GM23338 (cell line): ENCODE results near the gene STAB2. TPM values are rescaled to one million over a fixed set of nuclear protein-coding genes. Genes with fewer than 3 reads are reported as not detected.

Experiments used
- ATAC-seq: fragments of 200-7000 bp; cut with Tn5 transposase; 3 replicates; pipeline ENCODE4 v1.9.1; 2020
- DNase-seq: peaks from one replicate; pipeline ENCODE4 v3.0.0-alpha.2; 2015; ENCODE audit warnings: low spot score
- H2AFZ ChIP-seq: fragments of 200-600 bp; sonication (generic); 2 replicates; pipeline ENCODE4 v1.8.0; 2016; ENCODE audit warnings: antibody characterized with exemption, mild to moderate bottlenecking, moderate library complexity
- H3F3A ChIP-seq: fragments of 200-600 bp; sonication (generic); replicated peaks from 2 replicates; pipeline ENCODE4 v1.8.0; 2017; ENCODE audit warnings: antibody characterized with exemption, mixed run types, low read depth
- H3K27ac ChIP-seq: fragments of 200-600 bp; sonication (generic); 2 replicates; pipeline ENCODE4 v1.6.1; 2016; ENCODE audit warnings: low read depth
- H3K27me3 ChIP-seq: fragments of 200-600 bp; sonication (generic); 2 replicates; pipeline ENCODE4 v1.8.0; 2016; ENCODE audit warnings: mild to moderate bottlenecking, mixed run types, moderate library complexity; ENCODE audit not compliant: insufficient read depth
- H3K36me3 ChIP-seq: fragments of 200-600 bp; sonication (generic); 2 replicates; pipeline ENCODE4 v1.8.0; 2016; ENCODE audit warnings: mild to moderate bottlenecking; ENCODE audit not compliant: insufficient read depth
- H3K4me1 ChIP-seq: fragments of 200-600 bp; sonication (generic); 2 replicates; pipeline ENCODE4 v1.8.0; 2016; ENCODE audit warnings: mild to moderate bottlenecking, moderate library complexity; ENCODE audit not compliant: insufficient read depth
- H3K4me2 ChIP-seq: fragments of 200-600 bp; sonication (generic); 2 replicates; pipeline ENCODE4 v1.7.1; 2017; ENCODE audit warnings: mixed run types
- H3K4me3 ChIP-seq: fragments of 200-600 bp; sonication (generic); 2 replicates; pipeline ENCODE4 v1.6.1; 2016; ENCODE audit warnings: mixed run types
- H3K79me2 ChIP-seq: fragments of 200-600 bp; sonication (generic); replicated peaks from 2 replicates; pipeline ENCODE4 v1.8.0; 2017; ENCODE audit warnings: mild to moderate bottlenecking; ENCODE audit not compliant: insufficient read depth
- H3K9me2 ChIP-seq: fragments of 200-600 bp; sonication (generic); 2 replicates; pipeline ENCODE4 v1.8.0; 2017; ENCODE audit not compliant: insufficient read depth
- H4K20me1 ChIP-seq: fragments of 200-600 bp; sonication (generic); replicated peaks from 2 replicates; pipeline ENCODE4 v1.8.0; 2017; ENCODE audit warnings: mild to moderate bottlenecking; ENCODE audit not compliant: insufficient read depth
- H3K27ac Mint-ChIP-seq: 2 replicates; pipeline ENCODE4 v1.8.0; 2020; ENCODE audit warnings: inconsistent platforms, mild to moderate bottlenecking, moderate library complexity, mixed read lengths
- H3K27me3 Mint-ChIP-seq: 3 replicates; pipeline ENCODE4 v1.8.0; 2022; ENCODE audit warnings: low read depth, mild to moderate bottlenecking, moderate library complexity, mixed read lengths, inconsistent platforms; ENCODE audit not compliant: insufficient read depth, poor library complexity
- H3K36me3 Mint-ChIP-seq: 3 replicates; pipeline ENCODE4 v1.8.0; 2021; ENCODE audit warnings: low read depth, mild to moderate bottlenecking, inconsistent platforms, moderate library complexity, mixed read lengths
- H3K4me1 Mint-ChIP-seq: 3 replicates; pipeline ENCODE4 v1.8.0; 2020; ENCODE audit warnings: mild to moderate bottlenecking, inconsistent platforms, mixed read lengths
- H3K4me3 Mint-ChIP-seq: 3 replicates; pipeline ENCODE4 v1.8.0; 2021; ENCODE audit warnings: moderate library complexity, mild to moderate bottlenecking, inconsistent platforms, mixed read lengths
- H3K9me3 Mint-ChIP-seq: 3 replicates; pipeline ENCODE4 v1.8.0; 2020; ENCODE audit warnings: moderate library complexity, mild to moderate bottlenecking, inconsistent platforms, mixed read lengths
- EZH2 ChIP-seq: fragments of 200-600 bp; sonication (generic); IDR thresholded peaks from one replicate; pipeline ENCODE4 v1.8.0; 2017; ENCODE audit warnings: antibody characterized with exemption, mild to moderate bottlenecking, low read depth; ENCODE audit not compliant: unreplicated experiment
- EZH2phosphoT487 ChIP-seq: fragments of 200-600 bp; sonication (generic); IDR thresholded peaks from one replicate; pipeline ENCODE4 v1.8.1; 2018; ENCODE audit warnings: antibody characterized with exemption; ENCODE audit not compliant: unreplicated experiment
- JUNB ChIP-seq: IDR thresholded peaks from one replicate; pipeline ENCODE4 v1.6.1; 2016; ENCODE audit warnings: antibody characterized with exemption; ENCODE audit not compliant: unreplicated experiment
- POLR2AphosphoS5 ChIP-seq: IDR thresholded peaks from 2 replicates; pipeline ENCODE4 v1.6.1; 2016; ENCODE audit warnings: antibody characterized with exemption, low read depth
- STAT1 ChIP-seq: IDR thresholded peaks from one replicate; pipeline ENCODE4 v1.6.1; 2016; ENCODE audit warnings: antibody characterized with exemption; ENCODE audit not compliant: unreplicated experiment
- ZNF114 ChIP-seq: fragments of 250-450 bp; sonication (Bioruptor Pico); IDR thresholded peaks from 2 replicates; pipeline ENCODE4 v1.5.0; 2020; ENCODE audit warnings: mild to moderate bottlenecking, moderate library complexity
- ZNF331 ChIP-seq: fragments of 250-450 bp; sonication (Bioruptor Pico); IDR thresholded peaks from 2 replicates; pipeline ENCODE4 v1.5.0; 2020; ENCODE audit warnings: low read depth, mild to moderate bottlenecking, moderate library complexity
- polyA plus RNA-seq: library from polyadenylated mRNA; unstranded; fragments of >200 nt; fragmentation: Nextera tagmentation; extraction: Ambion mirVana; gene quantifications from 2 replicates; pipeline ENCODE4 v1.2.1, GENCODE V29; 2016
- total RNA-seq: library from RNA; depleted of rRNA; stranded (reverse); fragments of >200 nt; shearing (Covaris generic); gene quantifications from 2 replicates; pipeline ENCODE4 v1.2.3, GENCODE V29; 2014
- TF ChIP-seq, protein P1 (sequence below): fragments of 250-450 bp; sonication (Bioruptor Pico); IDR thresholded peaks from 2 replicates; pipeline ENCODE4 v1.5.0; 2020; ENCODE audit warnings: mild to moderate bottlenecking, moderate library complexity
- TF ChIP-seq, protein P2 (sequence below), 2 experiments: fragments of 200-600 bp in 1 of 2; sonication (generic) in 1 of 2; conservative IDR thresholded peaks; 2 replicates each; pipeline versions ENCODE4 v1.5.1 to v1.6.1; 2016 to 2017; ENCODE audit warnings: antibody characterized with exemption in 2 of 2, low read depth in 2 of 2, mild to moderate bottlenecking in 2 of 2, moderate library complexity in 1 of 2
- TF ChIP-seq, protein P3 (sequence below): IDR thresholded peaks from 2 replicates; pipeline ENCODE4 v1.6.1; 2016; ENCODE audit warnings: antibody characterized with exemption

Gene STAB2
- total and polyA plus RNA-seq, 2 experiments from 2014 or later, result 0.14 TPM; not detected in 1

DNA sequence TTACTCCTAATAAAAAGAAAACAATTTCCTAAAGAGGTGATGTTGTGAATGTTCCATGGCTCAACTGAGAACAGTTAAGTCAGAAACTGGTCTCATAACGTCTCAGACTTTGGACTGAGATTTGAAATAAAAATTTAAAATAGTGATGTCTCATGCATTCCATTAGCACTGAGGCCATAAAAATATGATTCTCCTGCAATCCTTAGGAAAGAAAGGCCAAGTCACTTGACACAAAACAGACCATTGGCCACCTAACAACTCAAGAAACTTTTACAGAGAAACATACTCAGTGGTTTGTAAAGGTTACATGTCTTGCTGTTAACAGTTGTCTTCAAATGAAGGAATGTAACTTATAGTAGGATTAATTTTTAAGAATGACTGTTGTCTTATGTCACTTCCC, 58.1 kb downstream of the STAB2 start:
- H3K4me1 ChIP-seq, result no peaks in the 10 kb centered on the region
- ATAC-seq, result no peak
- H3K79me2 ChIP-seq, result no peaks in the 10 kb centered on the region
- no peaks in the 10 kb centered on the region for H3K36me3 ChIP-seq
- no peaks in the 10 kb centered on the region for H4K20me1 ChIP-seq
- Mint-ChIP-seq H3K9me3 (no peaks in the 10 kb centered on the region), H3K4me1 (no peaks in the 10 kb centered on the region), H3K27ac (no peak overlapping the region), H3K4me3 (no peak overlapping the region), H3K36me3 (no peaks in the 10 kb centered on the region), H3K27me3 (no peaks in the 10 kb centered on the region)
- TF ChIP-seq POLR2AphosphoS5 (no peak), EZH2phosphoT487 (no peak), ZNF331 (CRISPR knock-in tag) (no peak), EZH2 (no peak)
- TF ChIP-seq, protein P1, sequence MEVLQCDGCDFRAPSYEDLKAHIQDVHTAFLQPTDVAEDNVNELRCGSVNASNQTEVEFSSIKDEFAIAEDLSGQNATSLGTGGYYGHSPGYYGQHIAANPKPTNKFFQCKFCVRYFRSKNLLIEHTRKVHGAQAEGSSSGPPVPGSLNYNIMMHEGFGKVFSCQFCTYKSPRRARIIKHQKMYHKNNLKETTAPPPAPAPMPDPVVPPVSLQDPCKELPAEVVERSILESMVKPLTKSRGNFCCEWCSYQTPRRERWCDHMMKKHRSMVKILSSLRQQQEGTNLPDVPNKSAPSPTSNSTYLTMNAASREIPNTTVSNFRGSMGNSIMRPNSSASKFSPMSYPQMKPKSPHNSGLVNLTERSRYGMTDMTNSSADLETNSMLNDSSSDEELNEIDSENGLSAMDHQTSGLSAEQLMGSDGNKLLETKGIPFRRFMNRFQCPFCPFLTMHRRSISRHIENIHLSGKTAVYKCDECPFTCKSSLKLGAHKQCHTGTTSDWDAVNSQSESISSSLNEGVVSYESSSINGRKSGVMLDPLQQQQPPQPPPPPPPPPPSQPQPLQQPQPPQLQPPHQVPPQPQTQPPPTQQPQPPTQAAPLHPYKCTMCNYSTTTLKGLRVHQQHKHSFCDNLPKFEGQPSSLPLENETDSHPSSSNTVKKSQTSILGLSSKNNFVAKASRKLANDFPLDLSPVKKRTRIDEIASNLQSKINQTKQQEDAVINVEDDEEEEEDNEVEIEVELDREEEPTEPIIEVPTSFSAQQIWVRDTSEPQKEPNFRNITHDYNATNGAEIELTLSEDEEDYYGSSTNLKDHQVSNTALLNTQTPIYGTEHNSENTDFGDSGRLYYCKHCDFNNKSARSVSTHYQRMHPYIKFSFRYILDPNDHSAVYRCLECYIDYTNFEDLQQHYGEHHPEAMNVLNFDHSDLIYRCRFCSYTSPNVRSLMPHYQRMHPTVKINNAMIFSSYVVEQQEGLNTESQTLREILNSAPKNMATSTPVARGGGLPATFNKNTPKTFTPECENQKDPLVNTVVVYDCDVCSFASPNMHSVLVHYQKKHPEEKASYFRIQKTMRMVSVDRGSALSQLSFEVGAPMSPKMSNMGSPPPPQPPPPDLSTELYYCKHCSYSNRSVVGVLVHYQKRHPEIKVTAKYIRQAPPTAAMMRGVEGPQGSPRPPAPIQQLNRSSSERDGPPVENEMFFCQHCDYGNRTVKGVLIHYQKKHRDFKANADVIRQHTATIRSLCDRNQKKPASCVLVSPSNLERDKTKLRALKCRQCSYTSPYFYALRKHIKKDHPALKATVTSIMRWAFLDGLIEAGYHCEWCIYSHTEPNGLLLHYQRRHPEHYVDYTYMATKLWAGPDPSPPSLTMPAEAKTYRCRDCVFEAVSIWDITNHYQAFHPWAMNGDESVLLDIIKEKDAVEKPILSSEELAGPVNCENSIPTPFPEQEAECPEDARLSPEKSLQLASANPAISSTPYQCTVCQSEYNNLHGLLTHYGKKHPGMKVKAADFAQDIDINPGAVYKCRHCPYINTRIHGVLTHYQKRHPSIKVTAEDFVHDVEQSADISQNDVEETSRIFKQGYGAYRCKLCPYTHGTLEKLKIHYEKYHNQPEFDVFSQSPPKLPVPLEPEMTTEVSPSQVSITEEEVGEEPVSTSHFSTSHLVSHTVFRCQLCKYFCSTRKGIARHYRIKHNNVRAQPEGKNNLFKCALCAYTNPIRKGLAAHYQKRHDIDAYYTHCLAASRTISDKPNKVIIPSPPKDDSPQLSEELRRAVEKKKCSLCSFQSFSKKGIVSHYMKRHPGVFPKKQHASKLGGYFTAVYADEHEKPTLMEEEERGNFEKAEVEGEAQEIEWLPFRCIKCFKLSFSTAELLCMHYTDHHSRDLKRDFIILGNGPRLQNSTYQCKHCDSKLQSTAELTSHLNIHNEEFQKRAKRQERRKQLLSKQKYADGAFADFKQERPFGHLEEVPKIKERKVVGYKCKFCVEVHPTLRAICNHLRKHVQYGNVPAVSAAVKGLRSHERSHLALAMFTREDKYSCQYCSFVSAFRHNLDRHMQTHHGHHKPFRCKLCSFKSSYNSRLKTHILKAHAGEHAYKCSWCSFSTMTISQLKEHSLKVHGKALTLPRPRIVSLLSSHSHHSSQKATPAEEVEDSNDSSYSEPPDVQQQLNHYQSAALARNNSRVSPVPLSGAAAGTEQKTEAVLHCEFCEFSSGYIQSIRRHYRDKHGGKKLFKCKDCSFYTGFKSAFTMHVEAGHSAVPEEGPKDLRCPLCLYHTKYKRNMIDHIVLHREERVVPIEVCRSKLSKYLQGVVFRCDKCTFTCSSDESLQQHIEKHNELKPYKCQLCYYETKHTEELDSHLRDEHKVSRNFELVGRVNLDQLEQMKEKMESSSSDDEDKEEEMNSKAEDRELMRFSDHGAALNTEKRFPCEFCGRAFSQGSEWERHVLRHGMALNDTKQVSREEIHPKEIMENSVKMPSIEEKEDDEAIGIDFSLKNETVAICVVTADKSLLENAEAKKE (CRISPR knock-in tag), result no peak
- no peak overlapping the region for H2AFZ ChIP-seq
- H3K27me3 ChIP-seq, result no peaks in the 10 kb centered on the region
- no peaks in the 10 kb centered on the region for H3F3A ChIP-seq
- H3K27ac ChIP-seq, result no peak overlapping the region
- no peaks in the 10 kb centered on the region for H3K9me2 ChIP-seq
- H3K4me2 ChIP-seq, result no peak overlapping the region
- no peak overlapping the region for H3K4me3 ChIP-seq
- no peak for DNase-seq

DNA sequence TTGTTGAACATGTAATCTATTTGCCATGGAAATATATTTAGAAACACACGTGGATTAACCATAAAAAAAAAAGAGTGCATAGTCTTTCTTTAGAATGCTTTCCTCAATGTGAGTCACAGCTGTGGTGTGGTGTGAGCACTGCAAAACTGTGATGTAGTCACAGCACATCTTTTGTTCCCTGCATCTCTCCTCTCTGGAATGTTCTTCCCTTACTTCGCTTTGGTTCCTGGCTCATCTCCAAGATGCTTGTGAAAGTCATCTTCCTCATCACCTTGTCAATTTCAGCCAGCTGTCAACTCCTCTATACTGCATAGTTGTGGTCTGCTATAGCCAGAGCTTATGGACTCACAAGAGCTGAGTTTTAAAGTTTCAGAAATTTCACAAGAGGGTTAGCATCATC, 60.2 kb downstream of the STAB2 start:
- Histone ChIP-seq H3K4me1 (no peaks in the 10 kb centered on the region), H4K20me1 (no peaks in the 10 kb centered on the region), H2AFZ (no peak overlapping the region), H3F3A (no peaks in the 10 kb centered on the region), H3K79me2 (no peaks in the 10 kb centered on the region), H3K9me2 (no peaks in the 10 kb centered on the region), H3K36me3 (no peaks in the 10 kb centered on the region), H3K27me3 (no peaks in the 10 kb centered on the region), H3K27ac (no peak overlapping the region), H3K4me2 (no peak overlapping the region), H3K4me3 (no peak overlapping the region)
- no peak overlapping the region for H3K4me3 Mint-ChIP-seq
- no peaks in the 10 kb centered on the region for H3K36me3 Mint-ChIP-seq
- no peaks in the 10 kb centered on the region for H3K4me1 Mint-ChIP-seq
- no peaks in the 10 kb centered on the region for H3K9me3 Mint-ChIP-seq
- no peak overlapping the region for H3K27ac Mint-ChIP-seq
- no peaks in the 10 kb centered on the region for H3K27me3 Mint-ChIP-seq
- no peak for DNase-seq
- ATAC-seq, result no peak
- no peak for TF ChIP-seq EZH2
- TF ChIP-seq STAT1, result no peak
- TF ChIP-seq, protein P2, sequence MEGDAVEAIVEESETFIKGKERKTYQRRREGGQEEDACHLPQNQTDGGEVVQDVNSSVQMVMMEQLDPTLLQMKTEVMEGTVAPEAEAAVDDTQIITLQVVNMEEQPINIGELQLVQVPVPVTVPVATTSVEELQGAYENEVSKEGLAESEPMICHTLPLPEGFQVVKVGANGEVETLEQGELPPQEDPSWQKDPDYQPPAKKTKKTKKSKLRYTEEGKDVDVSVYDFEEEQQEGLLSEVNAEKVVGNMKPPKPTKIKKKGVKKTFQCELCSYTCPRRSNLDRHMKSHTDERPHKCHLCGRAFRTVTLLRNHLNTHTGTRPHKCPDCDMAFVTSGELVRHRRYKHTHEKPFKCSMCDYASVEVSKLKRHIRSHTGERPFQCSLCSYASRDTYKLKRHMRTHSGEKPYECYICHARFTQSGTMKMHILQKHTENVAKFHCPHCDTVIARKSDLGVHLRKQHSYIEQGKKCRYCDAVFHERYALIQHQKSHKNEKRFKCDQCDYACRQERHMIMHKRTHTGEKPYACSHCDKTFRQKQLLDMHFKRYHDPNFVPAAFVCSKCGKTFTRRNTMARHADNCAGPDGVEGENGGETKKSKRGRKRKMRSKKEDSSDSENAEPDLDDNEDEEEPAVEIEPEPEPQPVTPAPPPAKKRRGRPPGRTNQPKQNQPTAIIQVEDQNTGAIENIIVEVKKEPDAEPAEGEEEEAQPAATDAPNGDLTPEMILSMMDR (conservative IDR thresholded peaks at IDR 0.05; ENCODE audit: low read depth in 2 of 2), result no peak
- no peak for TF ChIP-seq JUNB
- TF ChIP-seq ZNF114 (CRISPR knock-in tag), result no peak
- TF ChIP-seq, protein P3, sequence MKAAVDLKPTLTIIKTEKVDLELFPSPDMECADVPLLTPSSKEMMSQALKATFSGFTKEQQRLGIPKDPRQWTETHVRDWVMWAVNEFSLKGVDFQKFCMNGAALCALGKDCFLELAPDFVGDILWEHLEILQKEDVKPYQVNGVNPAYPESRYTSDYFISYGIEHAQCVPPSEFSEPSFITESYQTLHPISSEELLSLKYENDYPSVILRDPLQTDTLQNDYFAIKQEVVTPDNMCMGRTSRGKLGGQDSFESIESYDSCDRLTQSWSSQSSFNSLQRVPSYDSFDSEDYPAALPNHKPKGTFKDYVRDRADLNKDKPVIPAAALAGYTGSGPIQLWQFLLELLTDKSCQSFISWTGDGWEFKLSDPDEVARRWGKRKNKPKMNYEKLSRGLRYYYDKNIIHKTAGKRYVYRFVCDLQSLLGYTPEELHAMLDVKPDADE, result no peak
- no peak for TF ChIP-seq POLR2AphosphoS5
- no peak for TF ChIP-seq EZH2phosphoT487
- TF ChIP-seq ZNF331 (CRISPR knock-in tag), result no peak
